Left ventricle myocardium inferior (tissue), 1 donor: ENCODE data around the gene CDC42BPB. TPM values are rescaled to one million over a fixed set of nuclear protein-coding genes. Genes with fewer than 3 reads are reported as not detected.

ENCODE experiments used
- DNase-seq: peaks from one replicate; pipeline ENCODE4 v3.0.0-alpha.2; 2020
- H3K27ac ChIP-seq: fragments of 200-600 bp; replicated peaks from 2 replicates; pipeline ENCODE4 v1.8.0; 2021
- H3K27me3 ChIP-seq: fragments of 200-600 bp; 2 replicates; pipeline ENCODE4 v1.8.0; 2021; ENCODE audit warnings: low read depth
- H3K36me3 ChIP-seq: fragments of 200-600 bp; 2 replicates; pipeline ENCODE4 v1.8.0; 2021
- H3K4me1 ChIP-seq: fragments of 200-600 bp; 2 replicates; pipeline ENCODE4 v1.8.0; 2021
- H3K4me3 ChIP-seq: fragments of 200-600 bp; 2 replicates; pipeline ENCODE4 v1.8.0; 2021; ENCODE audit warnings: mild to moderate bottlenecking, moderate library complexity
- H3K9me3 ChIP-seq: fragments of 200-600 bp; replicated peaks from 2 replicates; pipeline ENCODE4 v1.8.0; 2021
- intact Hi-C: fragments of 100-400 bp; cut with micrococcal nuclease; formaldehyde crosslinking; loops from one replicate; pipeline ENCODE4 v1.11.0; 2022
- total RNA-seq: library from RNA; stranded (reverse); fragmentation: NEBNext Ultra II Directional; extraction: Animal tissue kit (Norgen Biotek cat#: 25700); gene quantifications from one replicate; pipeline ENCODE4 v1.2.1, GENCODE V29; 2021
- TF ChIP-seq, protein P1 (sequence below): fragments of 200-600 bp; IDR thresholded peaks from 2 replicates; pipeline ENCODE4 v1.8.0; 2021; ENCODE audit warnings: antibody characterized with exemption, mild to moderate bottlenecking, borderline replicate concordance
- donor health status: DM: no; HTN: yes; CAD: no; lungs with severe emphysema.

CDC42BPB gene
- total RNA-seq, 1 donor from 2014 or later = 67.1 TPM

DNA sequence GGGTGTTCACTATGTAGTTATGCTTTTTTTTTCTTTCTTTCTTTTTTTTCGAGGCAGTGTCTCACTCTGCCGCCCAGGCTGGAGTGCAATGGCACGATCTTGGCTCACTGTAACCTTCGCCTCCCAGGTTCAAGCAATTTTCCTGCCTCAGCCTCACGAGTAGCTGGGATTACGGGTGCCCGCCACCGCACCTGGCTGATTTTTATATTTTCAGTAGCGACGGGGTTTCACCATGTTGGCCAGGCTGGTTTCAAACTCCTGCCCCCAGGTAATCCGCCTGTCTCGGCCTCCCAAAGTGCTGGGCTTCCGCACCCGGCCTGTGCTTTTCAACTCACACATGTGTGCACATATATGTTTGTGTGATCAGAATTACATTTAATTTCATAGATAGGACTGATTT is 173.8 kb downstream of the CDC42BPB start:
- Histone ChIP-seq H3K9me3 (no peaks in the 10 kb centered on the region), H3K4me1 (no peaks in the 10 kb centered on the region), H3K4me3 (no peak overlapping the region), H3K27ac (no peak overlapping the region), H3K27me3 (no peaks in the 10 kb centered on the region), H3K36me3 (peaks cover 19% of the 10 kb centered on the region)
- intact Hi-C loops = no loop called here
- DNase-seq = no peak
- TF ChIP-seq, protein P1, sequence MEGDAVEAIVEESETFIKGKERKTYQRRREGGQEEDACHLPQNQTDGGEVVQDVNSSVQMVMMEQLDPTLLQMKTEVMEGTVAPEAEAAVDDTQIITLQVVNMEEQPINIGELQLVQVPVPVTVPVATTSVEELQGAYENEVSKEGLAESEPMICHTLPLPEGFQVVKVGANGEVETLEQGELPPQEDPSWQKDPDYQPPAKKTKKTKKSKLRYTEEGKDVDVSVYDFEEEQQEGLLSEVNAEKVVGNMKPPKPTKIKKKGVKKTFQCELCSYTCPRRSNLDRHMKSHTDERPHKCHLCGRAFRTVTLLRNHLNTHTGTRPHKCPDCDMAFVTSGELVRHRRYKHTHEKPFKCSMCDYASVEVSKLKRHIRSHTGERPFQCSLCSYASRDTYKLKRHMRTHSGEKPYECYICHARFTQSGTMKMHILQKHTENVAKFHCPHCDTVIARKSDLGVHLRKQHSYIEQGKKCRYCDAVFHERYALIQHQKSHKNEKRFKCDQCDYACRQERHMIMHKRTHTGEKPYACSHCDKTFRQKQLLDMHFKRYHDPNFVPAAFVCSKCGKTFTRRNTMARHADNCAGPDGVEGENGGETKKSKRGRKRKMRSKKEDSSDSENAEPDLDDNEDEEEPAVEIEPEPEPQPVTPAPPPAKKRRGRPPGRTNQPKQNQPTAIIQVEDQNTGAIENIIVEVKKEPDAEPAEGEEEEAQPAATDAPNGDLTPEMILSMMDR = no peak

DNA sequence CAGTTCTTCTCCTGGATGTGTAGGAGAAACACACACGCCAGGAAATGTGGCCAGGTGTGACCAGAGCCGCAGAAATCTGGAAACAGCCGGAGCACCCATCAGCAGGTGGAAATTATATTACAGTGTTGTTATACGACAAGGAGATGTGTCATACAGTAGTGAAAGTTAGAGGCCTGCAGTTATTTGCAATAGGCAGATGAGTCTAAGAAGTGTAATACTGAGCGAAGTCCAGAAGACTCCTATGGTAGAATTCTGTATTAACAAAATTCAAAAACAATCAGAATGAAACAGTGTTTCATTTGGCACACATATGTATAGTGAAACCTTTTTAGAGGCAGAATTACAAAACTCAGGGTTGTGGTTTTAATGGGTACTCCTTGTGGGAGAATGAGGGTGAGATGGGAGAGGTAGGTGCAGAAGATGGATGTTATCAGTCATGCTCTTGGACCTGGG is 174.2 kb downstream of the CDC42BPB start:
- DNase-seq = no peak
- Histone ChIP-seq H3K4me1 (no peaks in the 10 kb centered on the region), H3K27me3 (no peaks in the 10 kb centered on the region), H3K36me3 (peaks cover 16% of the 10 kb centered on the region), H3K27ac (no peak overlapping the region), H3K9me3 (no peaks in the 10 kb centered on the region), H3K4me3 (no peak overlapping the region)
- TF ChIP-seq, protein P1 = no peak
- intact Hi-C loops = no loop called here

Other genes with a start within 250 kb of the CDC42BPB start
- not detected for gene AMN, start 134.9 kb downstream of the CDC42BPB start, total RNA-seq
- not detected for gene LBHD2, start 26.7 kb upstream of the CDC42BPB start, total RNA-seq
- 0.66 TPM for gene EXOC3L4, start 37.2 kb upstream of the CDC42BPB start, total RNA-seq
- 40.1 TPM for gene TNFAIP2, start 65.9 kb upstream of the CDC42BPB start, total RNA-seq